ENCODE data around the gene UBE2K. TPM values are rescaled to one million over a fixed set of nuclear protein-coding genes. Genes with fewer than 3 reads are reported as not detected.

Gene UBE2K
- total and polyA plus RNA-seq, 2 of the 13 experiments (the other 11 are each of a cell fraction or from before 2014, with no cell fraction given) = 36.2 to 81.0 TPM

DNA sequence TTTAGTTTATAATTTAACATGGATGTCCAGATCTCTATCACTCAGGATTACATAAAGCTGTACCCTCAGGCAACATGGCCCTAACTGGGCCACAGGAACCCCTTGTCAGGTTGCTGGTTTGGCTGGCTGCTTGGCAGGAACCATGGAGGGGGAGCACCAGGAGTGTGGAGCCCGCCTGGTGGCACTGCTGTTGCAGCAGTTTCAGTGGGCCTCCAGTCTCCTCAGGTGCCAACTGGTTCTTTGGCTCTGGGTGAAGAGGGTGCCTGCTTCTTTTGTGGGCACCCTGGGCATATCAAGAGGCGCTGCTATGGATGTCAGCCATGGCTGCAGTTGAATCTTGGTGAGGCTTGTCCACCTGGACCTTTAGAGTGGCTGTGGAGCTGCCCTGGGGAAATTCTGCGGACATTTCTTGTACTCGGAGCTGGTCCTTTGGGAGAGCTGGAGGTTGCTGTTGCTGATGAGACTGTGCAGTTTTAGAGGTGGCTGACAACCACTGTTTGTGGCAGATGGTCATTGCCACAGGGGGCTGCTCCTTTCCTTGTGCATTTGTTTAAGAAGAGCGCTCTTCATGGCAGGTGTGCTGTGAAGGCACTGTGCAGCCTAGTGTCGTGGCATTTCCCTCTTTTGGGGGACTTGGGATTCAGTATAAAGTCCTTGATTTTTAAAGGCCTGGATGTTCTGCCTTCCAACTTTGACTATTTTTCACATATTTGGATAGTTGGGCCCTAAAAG lies 48.9 kb upstream of the UBE2K start:
- Histone ChIP-seq H3K4me1 (ENCODE audit: insufficient read depth, low read length) (peaks cover 44% of the 10 kb centered on the region), H3K79me2 (ENCODE audit: insufficient read depth, low read length) (no peaks in the 10 kb centered on the region), H2AFZ (ENCODE audit: low read length) (peak overlapping the region; percentile 18), H3K4me3 (replicated peaks in 1 of 3; ENCODE audit: insufficient read depth in 1 of 3, low read depth in 2 of 3, low read length in 3 of 3) (no peak overlapping the region), H3K4me2 (ENCODE audit: low read depth, low read length) (no peak overlapping the region), H3K9ac (ENCODE audit: insufficient read depth, low read depth, low read length) (peak overlapping the region; percentile 26; the same call in 1 of the 2 replicates), H3K27me3 (ENCODE audit: control insufficient read depth in 1 of 2, insufficient read depth in 2 of 2, low read length in 2 of 2) (no peaks in the 10 kb centered on the region), H3K27ac (ENCODE audit: extremely low read length, insufficient read depth, low read length) (peak overlapping the region; percentile 83), H3K36me3 (replicated peaks in 1 of 2; ENCODE audit: control insufficient read depth in 1 of 2, insufficient read depth in 2 of 2, low read length in 2 of 2) (no peaks in the 10 kb centered on the region), H3K9me3 (ENCODE audit: low read length) (no peaks in the 10 kb centered on the region), H4K20me1 (ENCODE audit: insufficient read depth, low read length) (no peaks in the 10 kb centered on the region)
- BruUV-seq (replicated peaks) = no TSS peak
- DNase-seq (ENCODE audit: low spot score) = no peak
- CTCF ChIA-PET (ENCODE audit: low intra/inter-chr PET ratio, low total read pairs) = no interaction called here
- no peak for FAIRE-seq
- 93% methylated on average over 5 of the region's 6 CpGs for WGBS (ENCODE audit: low lambda C conversion rate)
- in situ Hi-C loops (cut with HindIII; ENCODE audit: extremely low pct_ligation_motif_present, low pct_unique_long_range_greater_than_20kb) = no loop called here
- peak; percentile 57 for ATAC-seq
- POLR2A ChIA-PET = interaction anchor here (1.0 to 3.8 kb wide), 3 partner anchors 10 to 122 kb away, joined by 6 to 53 read pairs (median 17); partner anchors contain the start of genes SMIM14, UBE2K and UGDH
- intact Hi-C loops (cut with micrococcal nuclease; ENCODE audit: unreplicated experiment) = no loop called here
- TF ChIP-seq, protein P1, sequence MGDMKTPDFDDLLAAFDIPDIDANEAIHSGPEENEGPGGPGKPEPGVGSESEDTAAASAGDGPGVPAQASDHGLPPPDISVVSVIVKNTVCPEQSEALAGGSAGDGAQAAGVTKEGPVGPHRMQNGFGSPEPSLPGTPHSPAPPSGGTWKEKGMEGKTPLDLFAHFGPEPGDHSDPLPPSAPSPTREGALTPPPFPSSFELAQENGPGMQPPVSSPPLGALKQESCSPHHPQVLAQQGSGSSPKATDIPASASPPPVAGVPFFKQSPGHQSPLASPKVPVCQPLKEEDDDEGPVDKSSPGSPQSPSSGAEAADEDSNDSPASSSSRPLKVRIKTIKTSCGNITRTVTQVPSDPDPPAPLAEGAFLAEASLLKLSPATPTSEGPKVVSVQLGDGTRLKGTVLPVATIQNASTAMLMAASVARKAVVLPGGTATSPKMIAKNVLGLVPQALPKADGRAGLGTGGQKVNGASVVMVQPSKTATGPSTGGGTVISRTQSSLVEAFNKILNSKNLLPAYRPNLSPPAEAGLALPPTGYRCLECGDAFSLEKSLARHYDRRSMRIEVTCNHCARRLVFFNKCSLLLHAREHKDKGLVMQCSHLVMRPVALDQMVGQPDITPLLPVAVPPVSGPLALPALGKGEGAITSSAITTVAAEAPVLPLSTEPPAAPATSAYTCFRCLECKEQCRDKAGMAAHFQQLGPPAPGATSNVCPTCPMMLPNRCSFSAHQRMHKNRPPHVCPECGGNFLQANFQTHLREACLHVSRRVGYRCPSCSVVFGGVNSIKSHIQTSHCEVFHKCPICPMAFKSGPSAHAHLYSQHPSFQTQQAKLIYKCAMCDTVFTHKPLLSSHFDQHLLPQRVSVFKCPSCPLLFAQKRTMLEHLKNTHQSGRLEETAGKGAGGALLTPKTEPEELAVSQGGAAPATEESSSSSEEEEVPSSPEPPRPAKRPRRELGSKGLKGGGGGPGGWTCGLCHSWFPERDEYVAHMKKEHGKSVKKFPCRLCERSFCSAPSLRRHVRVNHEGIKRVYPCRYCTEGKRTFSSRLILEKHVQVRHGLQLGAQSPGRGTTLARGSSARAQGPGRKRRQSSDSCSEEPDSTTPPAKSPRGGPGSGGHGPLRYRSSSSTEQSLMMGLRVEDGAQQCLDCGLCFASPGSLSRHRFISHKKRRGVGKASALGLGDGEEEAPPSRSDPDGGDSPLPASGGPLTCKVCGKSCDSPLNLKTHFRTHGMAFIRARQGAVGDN (CRISPR knock-in tag; IDR thresholded peaks at IDR 0.05) = peak; percentile 63
- TF ChIP-seq USF2 (IDR thresholded peaks at IDR 0.05; ENCODE audit: low read depth, low read length) = no peak
- TF ChIP-seq USF2 (CRISPR knock-in tag; IDR thresholded peaks at IDR 0.05; ENCODE audit: borderline replicate concordance) = no peak
- no peak for TF ChIP-seq ZNF34 (CRISPR knock-in tag; IDR thresholded peaks at IDR 0.05; ENCODE audit: borderline replicate concordance)
- no peak for TF ChIP-seq KLF15 (CRISPR knock-in tag; IDR thresholded peaks at IDR 0.05; ENCODE audit: borderline replicate concordance)
- no peak for TF ChIP-seq ZEB1 (IDR thresholded peaks at IDR 0.05; ENCODE audit: insufficient replicate concordance, low read depth)
- 0 out of 2 replicates have a peak, but pooled peaks have one; percentile 67 for TF ChIP-seq HNRNPL (IDR thresholded peaks at IDR 0.05; ENCODE audit: low read depth, low read length)
- no peak for TF ChIP-seq FOXM1 (CRISPR knock-in tag; IDR thresholded peaks at IDR 0.05)
- 0 out of 2 replicates have a peak, but pooled peaks have one; percentile 47 for TF ChIP-seq RXRA (CRISPR knock-in tag; IDR thresholded peaks at IDR 0.05)
- TF ChIP-seq ZBTB38 (CRISPR knock-in tag; IDR thresholded peaks at IDR 0.05) = 0 out of 2 replicates have a peak, but pooled peaks have one; percentile 27
- TF ChIP-seq NFATC3 (CRISPR knock-in tag; IDR thresholded peaks at IDR 0.05) = no peak
- no peak for TF ChIP-seq AHR (CRISPR knock-in tag; IDR thresholded peaks at IDR 0.05)
- TF ChIP-seq ZNF143 (CRISPR knock-in tag; IDR thresholded peaks at IDR 0.05) = no peak
- no peak for TF ChIP-seq CREBL2 (CRISPR knock-in tag; IDR thresholded peaks at IDR 0.05; ENCODE audit: borderline replicate concordance)

Measured in HepG2 (cell line).